Fibroblast of skin of right quadriceps (primary cell): ENCODE results near the gene IKZF1.
"Not testable (repeated sequence)": the region's sequence is repeated elsewhere in the genome, so short reads cannot be mapped to it uniquely, and the experiment has no call there.

ENCODE experiments used
- DNase-seq: peaks from one replicate; pipeline ENCODE4 v3.0.0-alpha.2; 2013

The IKZF1 gene

DNA sequence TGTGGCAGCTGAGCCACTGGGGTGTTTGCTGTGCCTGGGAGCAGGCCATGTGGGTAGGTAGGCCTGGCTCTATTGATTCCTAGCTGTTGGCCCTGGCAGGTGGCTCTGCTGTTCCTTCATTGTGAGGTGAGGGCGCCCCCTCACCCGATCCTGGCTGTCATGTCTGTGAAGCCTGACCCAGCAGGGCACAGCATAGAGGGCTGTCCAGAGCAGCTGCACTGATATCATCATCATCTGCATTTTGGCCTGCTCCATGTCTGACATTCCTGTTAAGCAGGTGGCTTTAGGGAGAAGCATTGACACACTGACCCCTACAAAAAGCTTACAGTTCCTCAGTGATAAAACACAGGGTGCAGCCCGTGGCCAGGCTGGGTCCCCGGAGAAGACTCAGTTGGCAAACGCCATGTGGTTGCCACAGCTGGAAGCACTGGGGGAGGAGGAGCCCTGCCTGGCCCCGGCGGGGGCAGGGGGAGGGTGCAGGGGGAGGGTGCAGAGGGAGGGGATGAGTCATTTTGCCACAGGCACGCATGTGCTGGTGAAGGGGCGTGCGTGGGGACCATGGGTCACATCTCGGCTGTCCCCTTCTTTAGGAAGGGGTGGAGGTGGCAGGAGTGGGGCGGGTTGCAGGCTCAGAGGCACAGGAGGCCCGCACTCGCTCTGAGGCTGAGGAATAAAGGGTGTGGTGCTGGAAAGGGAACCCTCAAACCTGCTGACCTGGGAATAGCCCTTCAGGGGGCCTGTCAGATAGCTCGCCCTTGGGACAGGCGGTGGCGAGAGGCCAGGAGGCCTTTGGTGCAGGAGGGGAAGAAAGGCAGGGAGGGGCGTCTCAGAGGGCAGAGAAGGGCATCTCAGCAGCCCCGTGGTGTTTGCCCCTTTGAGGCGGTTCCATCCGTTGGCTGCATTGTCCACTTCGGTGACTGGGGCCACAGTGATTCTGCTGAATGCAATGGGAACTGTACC lies 31.6 kb downstream of the IKZF1 start:
- no peak for DNase-seq

DNA sequence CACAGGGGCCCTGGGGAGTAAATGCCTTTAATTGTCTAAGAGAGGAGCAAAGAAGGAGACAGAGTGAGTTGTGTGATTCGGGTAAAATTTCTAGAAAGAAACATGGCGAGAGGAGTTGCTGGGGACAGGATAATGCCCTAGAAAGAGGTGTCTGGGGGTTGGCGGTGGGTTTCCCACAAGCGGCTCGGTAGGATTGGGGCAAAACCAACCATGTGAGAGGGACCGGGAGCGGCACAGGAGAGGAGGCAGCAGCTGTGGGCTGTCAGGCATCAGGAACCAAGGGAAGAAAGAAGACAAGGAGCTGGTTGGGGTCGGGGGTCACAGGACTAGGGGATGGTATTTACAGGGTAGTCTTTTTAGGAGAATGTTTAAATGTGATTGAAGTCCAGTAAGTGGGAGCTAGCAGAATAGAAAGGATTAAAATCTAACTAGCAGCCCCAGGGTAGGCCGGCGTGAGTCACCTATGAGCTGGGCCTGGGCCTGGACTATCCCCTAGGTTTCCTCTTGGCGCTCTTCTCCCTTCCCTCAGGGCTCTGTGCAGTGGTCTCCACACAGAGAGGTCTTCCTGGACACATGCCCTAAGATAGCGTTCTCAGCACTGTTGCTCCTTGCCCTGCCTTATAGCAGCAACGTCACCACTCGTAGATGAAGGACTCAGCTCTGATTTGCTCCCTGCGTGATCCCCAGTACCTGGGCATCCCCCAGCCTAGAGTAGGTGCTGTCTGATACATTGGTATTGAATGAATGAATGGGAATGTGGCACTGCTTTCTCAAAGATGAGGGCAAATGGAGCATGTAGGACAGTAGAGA lies 32.6 kb downstream of the IKZF1 start:
- no peak for DNase-seq

DNA sequence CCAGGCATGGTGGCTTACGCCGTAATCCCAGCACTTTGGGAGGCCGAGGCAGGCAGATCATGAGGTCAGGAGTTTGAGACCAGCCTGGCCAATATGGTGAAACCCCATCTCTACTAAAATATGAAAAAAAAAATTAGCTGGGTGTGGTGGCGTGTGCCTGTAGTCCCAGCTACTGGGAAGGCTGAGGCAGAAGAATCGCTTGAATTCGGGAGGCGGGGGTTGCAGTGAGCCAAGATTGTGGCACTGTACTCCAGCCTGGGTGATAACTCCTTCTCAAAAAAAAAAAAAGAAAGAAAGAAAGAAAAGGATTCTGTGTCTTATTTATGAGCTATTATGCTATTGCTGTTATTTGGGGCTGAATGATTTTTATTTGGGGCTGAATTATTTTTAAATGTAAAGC lies 35.0 kb downstream of the IKZF1 start:
- not testable (repeated sequence) for DNase-seq

DNA sequence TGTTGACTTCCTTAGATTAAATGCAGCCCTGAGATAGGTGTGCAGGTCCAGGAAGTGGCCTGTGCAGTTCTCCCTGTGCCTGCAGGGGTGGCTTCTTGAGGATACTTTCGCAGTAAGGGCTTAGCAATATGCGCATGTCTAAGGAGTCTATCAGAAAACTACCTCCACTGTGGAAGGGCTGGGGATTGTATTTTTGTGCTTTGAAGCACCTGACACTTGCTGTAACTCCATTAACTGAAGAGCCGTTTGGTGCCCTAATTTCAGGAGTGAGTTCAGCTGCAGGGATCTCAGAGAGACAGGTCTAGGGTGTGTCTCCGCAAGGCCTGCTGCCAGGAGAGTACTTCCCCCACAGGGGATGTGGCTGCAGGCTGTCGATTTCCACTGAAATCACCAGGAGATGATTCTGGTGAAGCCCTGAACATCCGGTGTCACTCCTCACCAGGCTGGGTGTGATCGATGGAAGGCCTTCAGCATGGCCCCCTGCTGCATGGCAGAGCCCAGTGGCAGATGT lies 35.5 kb downstream of the IKZF1 start:
- DNase-seq = no peak

DNA sequence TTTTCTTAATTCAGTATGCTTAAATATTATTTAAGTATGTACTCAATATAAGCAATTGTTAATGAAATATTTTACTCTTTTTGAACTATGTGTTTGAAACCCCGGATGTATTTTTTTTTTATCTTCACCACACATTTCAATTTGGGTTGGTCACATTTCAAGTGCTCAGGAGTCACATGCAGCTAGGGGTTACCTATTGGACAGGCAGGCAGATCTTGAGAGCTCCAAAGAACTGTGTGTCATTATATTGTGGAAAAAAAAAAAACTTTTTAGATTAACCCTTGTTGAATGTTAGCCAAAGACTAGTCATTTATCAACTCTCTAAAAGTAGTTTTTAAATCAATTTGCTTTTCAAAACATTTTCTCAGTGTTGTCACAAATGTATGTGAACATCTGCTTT lies 37.2 kb downstream of the IKZF1 start:
- DNase-seq = no peak

DNA sequence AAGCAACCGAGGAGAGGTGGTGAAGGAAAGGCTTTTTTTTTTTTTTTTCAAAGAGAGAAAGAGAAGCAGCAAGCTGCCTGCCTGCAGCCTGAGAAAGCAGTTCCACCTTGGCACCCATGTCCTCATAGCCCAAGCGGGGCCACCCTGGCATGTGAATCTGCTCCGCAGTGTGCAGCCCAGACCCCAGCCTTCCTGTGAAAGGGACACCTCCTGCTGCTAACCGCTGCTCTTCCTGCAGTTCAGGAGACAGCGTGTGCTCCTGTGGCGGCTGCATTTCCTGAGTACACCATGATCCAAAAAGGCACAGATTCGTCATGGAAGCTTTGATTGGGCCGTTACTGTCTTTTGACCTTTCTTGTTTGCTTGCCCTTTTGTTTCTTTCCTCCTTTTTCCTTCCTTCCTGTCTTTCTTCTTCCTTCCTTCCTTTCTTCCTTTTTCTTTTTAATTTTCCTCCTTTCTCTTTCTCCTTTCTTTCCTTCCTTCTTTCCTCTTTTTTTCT lies 38.1 kb downstream of the IKZF1 start:
- no peak for DNase-seq

DNA sequence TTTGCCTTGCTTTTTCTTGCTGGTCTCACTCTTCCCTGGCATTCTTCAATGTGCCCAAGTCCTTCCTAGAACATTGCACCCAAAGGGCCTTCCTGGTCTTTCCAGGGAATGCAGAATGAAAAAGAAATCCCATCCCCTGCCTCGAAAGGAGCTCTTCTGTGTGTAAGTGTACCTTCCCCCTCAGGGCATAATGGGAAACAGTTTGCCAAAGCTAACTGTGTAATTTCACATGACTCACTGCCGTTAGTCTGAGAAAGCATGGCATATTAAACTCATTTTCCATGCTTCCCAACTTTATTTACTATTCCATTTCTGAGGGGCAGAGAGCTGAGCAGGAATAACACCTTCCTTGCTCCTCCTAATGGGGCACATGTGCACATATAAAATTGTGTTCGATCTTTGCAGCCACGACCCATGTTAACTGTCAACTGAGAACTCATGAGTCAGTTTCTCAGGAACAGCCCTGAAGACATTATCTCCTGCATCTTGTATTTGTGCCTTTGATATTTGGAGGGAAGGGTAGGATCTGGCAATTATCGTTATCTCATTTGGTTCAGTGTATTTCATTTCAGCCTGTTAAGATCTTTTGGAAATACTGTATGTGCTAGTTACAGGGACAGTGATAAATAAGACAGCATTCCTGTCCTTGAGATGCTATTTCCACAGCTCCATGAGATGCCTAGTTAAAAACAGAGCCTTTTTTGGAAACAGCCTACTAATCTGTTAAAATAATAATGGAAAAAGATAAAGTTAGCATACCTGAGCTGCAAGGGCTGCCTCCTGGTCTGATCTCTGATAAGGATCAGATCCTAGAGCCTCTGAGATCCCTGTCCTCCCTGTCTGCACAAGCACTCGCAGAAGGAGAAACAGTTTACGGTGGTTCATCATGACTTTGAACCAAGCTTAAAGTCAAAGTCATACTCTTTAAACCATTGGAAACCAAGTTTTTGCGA lies 42.3 kb downstream of the IKZF1 start:
- no peak for DNase-seq

DNA sequence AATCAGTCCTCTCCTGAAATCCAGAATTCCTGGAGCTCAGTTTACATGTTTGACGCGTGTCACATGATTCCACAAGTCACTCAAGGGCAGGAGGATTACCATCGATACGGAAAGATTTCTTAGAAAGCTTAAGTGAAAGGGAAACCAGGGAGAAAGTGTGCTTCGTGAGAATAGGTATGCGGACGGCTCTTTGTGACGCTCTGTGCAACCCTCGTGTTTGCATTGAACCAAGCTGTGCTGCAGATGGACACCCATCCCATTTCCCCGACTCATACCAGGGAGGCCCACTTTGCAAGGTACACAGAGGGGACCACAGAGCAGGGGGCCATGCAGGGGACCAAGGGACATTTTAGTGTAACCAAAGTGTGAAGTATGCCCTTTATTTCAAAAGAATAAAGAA lies 43.2 kb downstream of the IKZF1 start:
- DNase-seq = no peak

DNA sequence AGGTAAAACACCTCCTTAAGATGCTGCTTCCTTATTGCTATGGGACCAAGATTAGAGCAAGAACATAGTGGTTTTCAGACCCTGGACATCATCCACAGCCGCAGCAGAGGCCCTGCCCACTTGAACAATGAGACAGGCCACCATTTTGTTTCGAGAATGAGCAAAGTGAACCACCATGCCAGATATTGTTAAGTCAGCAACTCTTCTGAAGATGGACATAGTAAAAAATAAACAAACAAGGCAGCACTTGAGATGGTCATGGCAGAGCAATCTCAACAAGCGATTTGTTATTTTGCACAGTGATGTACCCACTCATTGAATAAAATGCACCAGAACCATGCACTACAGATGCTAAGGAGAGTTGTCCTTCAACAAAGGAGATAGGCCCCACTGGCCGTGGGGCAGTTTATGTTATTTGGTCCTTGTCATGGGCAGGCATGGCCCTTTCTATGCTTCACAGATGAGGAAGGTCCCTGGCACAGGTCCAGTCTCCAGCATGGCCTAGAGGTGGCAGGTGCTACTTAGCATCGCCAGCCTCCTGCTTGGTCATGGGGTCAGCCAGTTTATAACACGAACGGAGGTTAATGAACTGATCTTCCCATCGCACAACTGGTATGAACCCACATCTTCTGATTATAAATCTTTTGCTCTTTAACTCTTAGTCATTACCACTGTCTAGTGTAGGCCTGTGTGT lies 44.1 kb downstream of the IKZF1 start:
- no peak for DNase-seq

DNA sequence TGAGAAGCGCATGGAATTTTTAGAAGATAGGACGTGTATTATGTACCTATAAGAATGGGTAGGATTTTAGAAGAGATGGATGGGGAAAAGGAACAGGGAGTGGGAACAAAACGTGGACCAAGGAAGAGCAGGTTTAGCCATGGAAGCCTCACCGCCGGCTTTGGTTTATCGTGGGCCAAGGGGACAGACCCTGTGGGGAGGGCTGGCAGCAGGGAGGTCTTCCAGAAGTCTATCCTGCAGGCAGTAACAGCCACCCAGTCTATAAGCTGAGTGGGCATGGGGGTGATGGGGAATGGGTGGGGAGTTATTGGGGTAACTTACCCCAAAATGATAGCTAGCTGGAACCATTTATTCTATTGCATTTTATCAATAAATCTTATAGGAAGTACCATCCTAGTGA lies 44.9 kb downstream of the IKZF1 start:
- no peak for DNase-seq

DNA sequence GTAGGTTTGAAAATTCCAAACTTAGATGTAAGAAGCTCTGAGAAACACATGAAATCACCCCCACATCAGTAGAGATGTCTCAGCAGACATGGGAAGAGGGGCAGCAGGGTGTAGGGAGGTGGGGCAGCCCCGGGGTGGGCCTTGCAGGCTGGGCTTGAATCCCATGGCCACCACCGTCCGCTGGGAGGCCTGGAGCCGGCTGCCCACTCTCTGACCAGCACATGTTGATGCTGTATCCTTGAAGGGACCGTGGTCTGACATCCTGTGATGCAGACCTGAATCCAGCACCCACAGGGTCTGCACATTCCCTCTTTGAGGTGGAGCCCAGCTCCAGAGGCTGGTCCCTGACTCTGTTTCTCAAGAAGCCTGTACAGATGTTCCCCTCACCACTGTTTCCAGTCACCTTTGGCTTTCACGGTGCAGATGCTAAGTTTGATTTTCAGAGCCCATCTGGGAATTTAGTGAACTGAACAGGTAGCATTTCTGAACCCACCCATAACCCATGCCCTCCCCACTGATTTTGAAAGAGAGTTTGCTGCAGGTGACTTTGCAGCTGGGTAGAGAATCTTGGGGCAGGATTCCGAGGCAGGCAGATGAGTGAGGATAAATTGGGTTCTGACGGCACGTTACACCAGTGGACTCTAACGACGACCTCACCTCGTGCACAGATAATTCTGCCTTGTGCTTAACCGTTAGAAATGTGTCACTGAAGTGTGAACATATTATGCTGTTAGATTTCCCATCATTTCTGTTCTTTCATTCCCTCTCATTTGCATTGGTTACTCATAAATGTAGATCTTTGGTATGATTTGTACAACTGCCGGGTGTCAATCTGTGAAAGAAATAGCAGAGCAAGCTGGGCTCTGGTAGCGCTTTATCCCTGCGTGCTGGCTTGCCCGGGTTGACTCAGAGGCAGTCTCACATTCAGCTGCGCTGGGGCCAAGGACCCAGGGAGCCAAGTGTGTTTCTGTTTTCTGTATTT lies 45.7 kb downstream of the IKZF1 start:
- no peak for DNase-seq

DNA sequence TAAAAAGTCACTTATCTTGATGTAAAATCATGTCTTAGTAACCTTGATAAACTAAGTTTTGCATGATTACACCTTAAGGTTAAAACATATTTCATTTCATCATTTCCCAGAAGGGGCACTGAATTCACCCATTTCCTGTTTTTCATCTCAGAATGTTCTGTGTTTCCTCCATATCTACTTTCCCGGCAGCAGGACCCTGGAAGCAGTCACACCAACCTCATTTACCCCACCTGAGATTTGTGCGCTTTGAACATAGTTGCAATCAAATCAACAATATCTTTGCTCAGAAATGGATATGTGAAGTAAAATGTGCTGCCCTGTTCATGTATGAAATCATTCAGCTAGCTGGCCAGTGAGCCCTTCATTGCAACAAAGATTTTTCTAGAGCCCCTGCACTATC lies 46.8 kb downstream of the IKZF1 start:
- no peak for DNase-seq

DNA sequence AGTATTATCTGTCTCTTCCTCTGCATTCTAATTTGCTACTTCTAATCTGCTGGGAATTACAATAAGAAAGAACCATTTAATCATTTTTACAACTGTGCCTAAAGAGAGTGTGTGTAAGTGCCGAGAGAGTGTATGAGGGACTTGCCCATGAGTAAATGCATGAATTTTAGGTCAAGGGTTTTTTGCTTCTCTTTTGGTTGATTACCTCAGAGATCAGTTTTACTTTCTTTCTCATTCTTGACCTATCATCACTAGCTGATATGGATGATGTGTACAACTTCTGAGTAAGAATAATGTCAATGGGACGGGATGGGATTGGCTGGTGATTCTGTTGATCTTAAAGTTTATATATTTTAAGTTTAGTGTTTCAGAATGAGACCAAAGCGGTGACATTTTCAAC lies 47.8 kb downstream of the IKZF1 start:
- DNase-seq = no peak

DNA sequence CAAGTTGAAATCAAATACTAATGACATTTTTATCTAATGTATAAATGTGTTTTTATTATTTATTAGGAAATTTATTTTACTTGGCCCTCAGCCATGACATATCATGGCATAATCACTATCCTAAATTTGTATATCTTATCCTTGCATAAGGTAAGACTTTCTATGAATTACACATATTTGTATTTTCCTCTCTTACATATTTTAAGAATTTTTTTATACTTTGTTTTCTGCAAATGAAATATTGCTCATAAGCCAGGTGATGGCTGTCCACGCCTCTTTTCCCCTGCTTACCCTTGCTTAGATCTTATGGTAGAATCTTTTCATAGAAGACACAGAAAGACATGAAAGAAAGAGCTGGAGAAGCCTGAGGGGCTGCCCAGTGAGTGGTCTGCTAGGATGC lies 48.2 kb downstream of the IKZF1 start:
- no peak for DNase-seq

DNA sequence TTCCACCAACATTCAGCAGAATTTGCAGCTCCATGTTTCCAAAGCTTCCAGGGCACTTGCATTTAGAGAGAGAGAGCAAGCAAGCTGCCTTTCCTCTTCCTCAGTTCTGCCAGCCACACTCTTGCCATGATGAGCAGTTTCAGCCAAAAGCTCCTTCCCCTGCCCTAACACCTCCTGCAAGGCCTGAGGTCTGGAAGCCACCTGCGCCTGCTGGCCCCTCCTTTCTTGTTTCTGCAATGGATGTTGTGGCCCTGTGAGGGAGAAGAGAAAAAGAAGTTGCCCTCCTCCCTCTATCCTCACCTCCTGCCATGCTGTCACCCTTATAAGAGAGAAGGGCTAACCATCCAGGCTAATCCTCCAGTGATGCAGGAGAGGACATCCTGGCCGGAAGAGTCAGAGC lies 48.7 kb downstream of the IKZF1 start:
- DNase-seq = no peak

DNA sequence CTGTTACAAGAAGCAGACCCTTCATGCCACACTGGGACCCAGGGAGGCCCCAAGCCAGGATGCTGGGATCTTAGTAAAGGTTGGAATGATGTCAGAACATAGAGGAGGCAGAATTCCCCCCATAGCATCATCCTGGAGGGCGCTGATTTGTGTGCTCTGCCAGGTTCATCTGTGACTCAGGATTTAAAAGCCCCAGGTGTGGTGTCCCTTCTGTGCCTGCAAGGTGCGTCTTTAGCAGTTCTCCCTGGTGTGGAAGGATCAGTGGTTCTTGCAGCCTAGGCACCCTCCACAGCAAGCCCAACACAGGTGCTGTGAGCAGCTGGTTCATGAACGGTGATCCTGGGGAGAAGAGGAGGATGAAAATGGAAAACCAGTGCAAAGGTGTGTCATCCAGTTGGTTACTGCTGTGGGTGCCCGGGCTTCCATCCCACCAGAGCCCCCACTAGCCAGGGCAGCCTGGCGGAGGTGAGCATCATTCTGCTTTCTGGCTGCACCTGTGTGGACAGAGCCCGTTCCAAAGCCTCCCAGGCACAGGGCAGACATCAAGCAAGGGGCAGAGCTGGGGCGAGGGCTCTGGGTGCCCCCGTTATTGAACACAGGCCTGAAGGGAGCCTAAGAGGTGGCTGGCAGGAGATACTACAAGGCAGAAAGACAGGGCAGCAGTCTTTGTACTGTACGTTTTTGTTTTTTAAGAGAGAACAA lies 49.5 kb downstream of the IKZF1 start:
- no peak for DNase-seq

DNA sequence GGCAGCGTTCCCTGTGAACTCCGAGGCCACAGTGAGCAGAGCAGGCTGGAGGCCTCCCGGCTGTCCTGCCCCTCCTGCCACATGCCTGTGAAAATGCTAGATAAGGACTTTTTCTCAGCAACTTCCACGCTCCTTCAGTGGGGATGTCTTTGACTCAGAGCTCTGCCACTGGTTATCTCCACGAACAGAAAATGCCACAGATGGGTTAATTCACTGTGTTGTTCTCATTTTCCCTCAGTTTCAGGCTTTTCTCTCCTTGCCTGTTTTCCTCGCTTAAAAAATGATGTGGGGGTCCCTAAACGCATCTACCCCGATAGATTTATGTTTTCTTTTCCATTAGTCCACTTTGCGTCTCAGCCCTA lies 51.3 kb downstream of the IKZF1 start:
- DNase-seq = no peak

DNA sequence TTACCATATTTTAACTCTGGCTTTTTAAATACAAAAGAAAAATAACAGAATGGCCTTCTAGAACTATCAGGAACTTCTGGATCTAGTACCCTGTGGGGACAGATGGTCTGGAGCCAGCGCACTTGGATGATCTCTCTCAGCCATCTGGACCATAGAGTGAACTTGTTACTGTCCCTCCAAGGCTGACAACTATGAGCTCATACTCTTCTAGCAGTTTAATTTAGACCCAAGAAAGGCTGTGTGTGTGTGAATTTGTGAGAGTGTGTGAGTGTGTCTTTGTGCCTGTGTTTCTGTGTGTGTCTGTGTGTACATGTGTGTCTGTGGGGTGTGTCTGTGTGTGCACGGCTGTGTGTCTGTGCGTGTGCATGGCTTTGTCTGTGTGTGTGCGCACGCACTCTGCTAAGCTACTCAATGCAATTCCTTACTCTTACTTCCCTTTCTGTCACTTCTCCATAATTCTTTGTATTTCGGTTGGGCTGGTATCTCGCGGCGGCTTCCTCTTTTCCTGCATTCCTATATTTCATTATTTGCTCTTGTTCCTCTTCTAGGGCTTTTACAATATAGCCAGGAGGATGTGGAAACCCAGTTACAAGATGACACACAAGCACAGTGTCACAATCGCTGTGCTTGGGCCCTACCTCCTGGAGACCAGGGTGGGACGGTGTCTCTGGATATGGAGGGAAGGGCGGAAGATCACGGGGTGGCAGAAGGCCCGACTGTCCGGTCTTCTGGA lies 51.9 kb downstream of the IKZF1 start:
- DNase-seq = no peak

DNA sequence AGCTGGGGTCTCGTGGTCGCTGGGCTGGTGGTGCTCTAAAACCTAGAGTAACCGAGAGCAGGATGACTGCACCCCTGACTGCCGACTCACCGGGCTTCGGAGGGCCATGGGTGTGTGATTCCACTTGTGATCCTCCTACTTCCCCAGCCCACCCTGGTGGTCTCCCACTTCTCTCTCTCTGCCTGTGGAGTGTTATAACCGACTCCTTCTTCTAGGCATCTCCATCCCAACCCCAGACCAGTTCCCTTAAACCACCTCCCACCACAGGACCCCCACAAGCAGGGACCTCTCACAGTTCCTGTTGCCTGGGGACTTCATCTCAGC lies 52.4 kb downstream of the IKZF1 start:
- no peak for DNase-seq
